Nephron progenitor cell (in vitro differentiated cells): ENCODE measurements around the gene SLC9A7.
A peak's percentile ranks its signal among the peaks of the same experiment; 100 is the strongest.

Experiments used
- DNase-seq: peaks from one replicate; pipeline ENCODE4 v3.0.0; 2021
- H3K27ac Mint-ChIP-seq: 2 replicates; pipeline ENCODE4 v1.8.0; 2021; ENCODE audit warnings: mild to moderate bottlenecking, moderate library complexity, mixed read lengths
- H3K27me3 Mint-ChIP-seq: 2 replicates; pipeline ENCODE4 v1.8.0; 2021; ENCODE audit warnings: mild to moderate bottlenecking, low read depth, mixed read lengths; ENCODE audit not compliant: poor library complexity
- H3K36me3 Mint-ChIP-seq: 2 replicates; pipeline ENCODE4 v1.8.0; 2021; ENCODE audit warnings: low read depth, mixed read lengths
- H3K4me1 Mint-ChIP-seq: 2 replicates; pipeline ENCODE4 v1.8.0; 2021; ENCODE audit warnings: mixed read lengths
- H3K4me3 Mint-ChIP-seq: 2 replicates; pipeline ENCODE4 v1.8.0; 2021; ENCODE audit warnings: mild to moderate bottlenecking, moderate library complexity, mixed read lengths
- H3K9me3 Mint-ChIP-seq: 2 replicates; pipeline ENCODE4 v1.8.0; 2021; ENCODE audit warnings: mild to moderate bottlenecking, moderate library complexity, mixed read lengths
- CTCF ChIP-seq: fragments of 200-600 bp; sonication (generic); IDR thresholded peaks from 2 replicates; pipeline ENCODE4 v1.5.0; 2021; ENCODE audit warnings: antibody characterized with exemption

The SLC9A7 gene

GRCh38 chrX:46582325-46582724, 176.6 kb downstream of the SLC9A7 start:
- H3K4me1 Mint-ChIP-seq, result peaks cover 6% of the 10 kb centered on the region
- no peak overlapping the region for H3K27ac Mint-ChIP-seq

GRCh38 chrX:46580613-46581012, 178.3 kb downstream of the SLC9A7 start:
- Mint-ChIP-seq H3K4me3 (no peak overlapping the region), H3K36me3 (no peaks in the 10 kb centered on the region), H3K9me3 (peaks cover 51% of the 10 kb centered on the region), H3K27me3 (peaks cover 7% of the 10 kb centered on the region), H3K4me1 (peaks cover 18% of the 10 kb centered on the region), H3K27ac (no peak overlapping the region)
- no peak for TF ChIP-seq CTCF
- no peak for DNase-seq

More at GRCh38 chrX:46582325-46582724, 176.6 kb downstream of the SLC9A7 start:
- no peak for TF ChIP-seq CTCF
- Mint-ChIP-seq H3K9me3 (peaks cover 50% of the 10 kb centered on the region), H3K4me3 (no peak overlapping the region), H3K27me3 (peaks cover 7% of the 10 kb centered on the region), H3K36me3 (no peaks in the 10 kb centered on the region)
- DNase-seq, result no peak

- peaks cover 51% of the 10 kb centered on the region for H3K9me3 Mint-ChIP-seq
- DNase-seq, result no peak
- H3K36me3 Mint-ChIP-seq, result no peaks in the 10 kb centered on the region
- H3K27ac Mint-ChIP-seq, result no peak overlapping the region
- no peak for TF ChIP-seq CTCF
- H3K27me3 Mint-ChIP-seq, result peaks cover 10% of the 10 kb centered on the region
- H3K4me3 Mint-ChIP-seq, result no peak overlapping the region
- peaks cover 22% of the 10 kb centered on the region for H3K4me1 Mint-ChIP-seq
Measured at GRCh38 chrX:46579250-46579649, 179.7 kb downstream of the SLC9A7 start.

GRCh38 chrX:46577221-46578005, 181.5 kb downstream of the SLC9A7 start:
- H3K4me1 Mint-ChIP-seq, result peaks cover 22% of the 10 kb centered on the region
- H3K9me3 Mint-ChIP-seq, result peaks cover 48% of the 10 kb centered on the region
- peak overlapping the region; percentile 28 for H3K4me3 Mint-ChIP-seq
- H3K27me3 Mint-ChIP-seq, result peaks cover 12% of the 10 kb centered on the region
- no peak for DNase-seq
- H3K27ac Mint-ChIP-seq, result no peak overlapping the region
- no peak for TF ChIP-seq CTCF
- H3K36me3 Mint-ChIP-seq, result no peaks in the 10 kb centered on the region

- no peaks in the 10 kb centered on the region for H3K36me3 Mint-ChIP-seq
- H3K4me1 Mint-ChIP-seq, result peaks cover 22% of the 10 kb centered on the region
- TF ChIP-seq CTCF, result no peak
- H3K27me3 Mint-ChIP-seq, result peaks cover 15% of the 10 kb centered on the region
- DNase-seq, result no peak
- no peak overlapping the region for H3K27ac Mint-ChIP-seq
- peaks cover 48% of the 10 kb centered on the region for H3K9me3 Mint-ChIP-seq
- H3K4me3 Mint-ChIP-seq, result peak overlapping the region; percentile 73
Measured at GRCh38 chrX:46576458-46576857, 182.5 kb downstream of the SLC9A7 start.

- peak; percentile 7 for DNase-seq
- Mint-ChIP-seq H3K4me1 (peaks cover 22% of the 10 kb centered on the region), H3K9me3 (peaks cover 52% of the 10 kb centered on the region), H3K36me3 (no peaks in the 10 kb centered on the region), H3K4me3 (peak overlapping the region; percentile 73), H3K27ac (no peak overlapping the region), H3K27me3 (peaks cover 15% of the 10 kb centered on the region)
- no peak for TF ChIP-seq CTCF
Measured at GRCh38 chrX:46575991-46576392, 182.9 kb downstream of the SLC9A7 start.
